Tibial nerve (tissue), 4 donors: Measurements from ENCODE around the gene SCN3A. TPM values are rescaled to one million over a fixed set of nuclear protein-coding genes. Genes with fewer than 3 reads are reported as not detected.

Experiments
- total RNA-seq, 4 donors: library from RNA; depleted of rRNA; stranded (reverse); fragments of >200 nt; gene quantifications; one replicate each; pipeline ENCODE4 v1.1.0, GENCODE V29; 2016

SCN3A gene
- total RNA-seq, 4 donors from 2014 or later: 1.8 to 4.2 (median 2.7) TPM

Other genes with a start within 250 kb of the SCN3A start
- gene SLC38A11, start 248.5 kb downstream of the SCN3A start, total RNA-seq: 1 to 10 TPM in 3 of 4 donors, not detected in 1; 1.5 to 4.3 (median 4.2) TPM
- 1 to 10 TPM in 1 of 4 donors, under 1 TPM in 3; 0.20 to 2.1 (median 0.48) TPM for gene SCN2A, start 35.4 kb upstream of the SCN3A start, total RNA-seq